Upper lobe of right lung (tissue), 1 donor: ENCODE results near the gene TSSK3. TPM values are rescaled to one million over a fixed set of nuclear protein-coding genes. Genes with fewer than 3 reads are reported as not detected.

Experiments used
- ATAC-seq: fragments of 200-7000 bp; cut with Tn5 transposase; one replicate; pipeline ENCODE4 v1.9.1; 2020; ENCODE audit warnings: mild to moderate bottlenecking, moderate library complexity
- DNase-seq: peaks from one replicate; pipeline ENCODE4 v3.0.0-alpha.2; 2020
- H3K27ac ChIP-seq: fragments of 200-600 bp; one replicate; pipeline ENCODE4 v1.8.0; 2022
- H3K27me3 ChIP-seq: fragments of 200-600 bp; one replicate; pipeline ENCODE4 v1.8.0; 2022; ENCODE audit warnings: mild to moderate bottlenecking
- H3K36me3 ChIP-seq: fragments of 200-600 bp; one replicate; pipeline ENCODE4 v1.8.0; 2022
- H3K4me1 ChIP-seq: fragments of 200-600 bp; one replicate; pipeline ENCODE4 v1.8.0; 2022
- H3K4me3 ChIP-seq: fragments of 200-600 bp; one replicate; pipeline ENCODE4 v1.8.0; 2022; ENCODE audit warnings: mild to moderate bottlenecking
- H3K9me3 ChIP-seq: fragments of 200-600 bp; one replicate; pipeline ENCODE4 v1.8.0; 2022
- CTCF ChIP-seq: fragments of 200-600 bp; IDR thresholded peaks from one replicate; pipeline ENCODE4 v1.8.0; 2022; ENCODE audit warnings: antibody characterized with exemption
- intact Hi-C: fragments of 100-400 bp; cut with DNase I; formaldehyde crosslinking; loops from one replicate; pipeline ENCODE4 v1.11.0; 2022
- total RNA-seq: library from RNA; stranded (reverse); fragmentation: NEBNext Ultra II Directional; extraction: Animal tissue kit (Norgen Biotek cat#: 25700); gene quantifications from one replicate; pipeline ENCODE4 v1.2.1, GENCODE V29; 2021
- donor health status: DM: no; HTN: yes; CAD: no; lungs with severe emphysema.

The TSSK3 gene
- total RNA-seq, 1 donor from 2014 or later: 2.5 TPM

- Histone ChIP-seq H3K4me3 (no peak overlapping the region), H3K27ac (no peak overlapping the region), H3K4me1 (no peaks in the 10 kb centered on the region), H3K27me3 (no peaks in the 10 kb centered on the region), H3K36me3 (peaks cover 90% of the 10 kb centered on the region), H3K9me3 (no peaks in the 10 kb centered on the region)
- ATAC-seq (peak; percentile 45), DNase-seq (peak; percentile 11)
- TF ChIP-seq CTCF: peak; percentile 18
- intact Hi-C loops: no loop called here
These were observed 9.9 kb downstream of the TSSK3 start for GRCh38 chr1:32372149-32372756.

GRCh38 chr1:32373996-32374592 lies 11.8 kb downstream of the TSSK3 start:
- intact Hi-C loops: no loop called here
- ATAC-seq (no peak), DNase-seq (no peak)
- Histone ChIP-seq H3K4me1 (no peaks in the 10 kb centered on the region), H3K27ac (no peak overlapping the region), H3K9me3 (no peaks in the 10 kb centered on the region), H3K36me3 (peaks cover 90% of the 10 kb centered on the region), H3K4me3 (no peak overlapping the region), H3K27me3 (no peaks in the 10 kb centered on the region)
- no peak for TF ChIP-seq CTCF

GRCh38 chr1:32376199-32376598 lies 13.9 kb downstream of the TSSK3 start:
- TF ChIP-seq CTCF: no peak
- Histone ChIP-seq H3K4me3 (no peak overlapping the region), H3K9me3 (no peaks in the 10 kb centered on the region), H3K36me3 (peaks cover 98% of the 10 kb centered on the region), H3K27me3 (no peaks in the 10 kb centered on the region), H3K27ac (no peak overlapping the region), H3K4me1 (no peaks in the 10 kb centered on the region)
- ATAC-seq (no peak), DNase-seq (no peak)
- intact Hi-C loops: no loop called here

- H3K9me3 ChIP-seq: no peaks in the 10 kb centered on the region
- H3K27ac ChIP-seq: no peak overlapping the region
- H3K36me3 ChIP-seq: peaks cover 100% of the 10 kb centered on the region
- no peak overlapping the region for H3K4me3 ChIP-seq
- TF ChIP-seq CTCF: no peak
- no peaks in the 10 kb centered on the region for H3K4me1 ChIP-seq
- ATAC-seq: no peak
- intact Hi-C loops: no loop called here
- no peaks in the 10 kb centered on the region for H3K27me3 ChIP-seq
- no peak for DNase-seq
These were observed 15.3 kb downstream of the TSSK3 start for GRCh38 chr1:32377541-32378220.

GRCh38 chr1:32380057-32380456 lies 17.7 kb downstream of the TSSK3 start:
- intact Hi-C loops: no loop called here
- DNase-seq (no peak), ATAC-seq (peak; percentile 55)
- Histone ChIP-seq H3K4me3 (no peak overlapping the region), H3K27ac (no peak overlapping the region), H3K9me3 (no peaks in the 10 kb centered on the region), H3K4me1 (no peaks in the 10 kb centered on the region), H3K36me3 (peaks cover 100% of the 10 kb centered on the region), H3K27me3 (no peaks in the 10 kb centered on the region)
- no peak for TF ChIP-seq CTCF
